ENCODE results near the gene LRRC14B.

LRRC14B gene

GRCh38 chr5:191036-191948 is at the start of gene LRRC14B:
TSS of gene LRRC14B (plus strand) at chr5:191495. CDS start at chr5:191539, 44 bp downstream.
- DNase-seq (ENCODE audit: low spot score): no peak

- DNase-seq (ENCODE audit: low spot score): no peak
Observed at GRCh38 chr5:141761-142160, 49.5 kb upstream of the LRRC14B start.

DNA sequence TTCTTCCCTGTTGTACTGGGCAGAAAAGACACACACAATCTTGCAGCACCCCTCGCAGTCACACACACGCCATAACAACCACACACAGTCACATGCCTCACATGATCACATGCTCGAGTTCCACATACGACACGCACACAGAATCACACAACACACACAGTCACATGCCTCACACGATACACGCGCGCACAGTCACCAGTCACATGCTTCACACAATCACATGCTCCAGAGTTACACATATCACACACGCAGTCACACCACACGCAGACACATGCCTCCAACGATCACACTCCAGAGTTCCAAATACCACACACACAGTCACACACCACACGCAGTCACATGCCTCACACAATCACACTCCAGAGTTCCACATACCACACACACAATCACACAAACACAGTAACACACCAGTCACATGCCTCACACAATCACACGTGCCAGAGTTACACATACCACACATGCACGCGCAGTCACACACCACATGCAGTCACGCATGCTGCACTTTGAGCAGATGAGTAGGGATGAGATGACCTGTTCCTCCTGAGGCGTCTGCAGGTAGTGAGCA is 49.0 kb upstream of the LRRC14B start:
- DNase-seq (ENCODE audit: low spot score): no peak

GRCh38 chr5:143041-143440 is 48.3 kb upstream of the LRRC14B start:
- DNase-seq (ENCODE audit: low spot score): no peak

DNA sequence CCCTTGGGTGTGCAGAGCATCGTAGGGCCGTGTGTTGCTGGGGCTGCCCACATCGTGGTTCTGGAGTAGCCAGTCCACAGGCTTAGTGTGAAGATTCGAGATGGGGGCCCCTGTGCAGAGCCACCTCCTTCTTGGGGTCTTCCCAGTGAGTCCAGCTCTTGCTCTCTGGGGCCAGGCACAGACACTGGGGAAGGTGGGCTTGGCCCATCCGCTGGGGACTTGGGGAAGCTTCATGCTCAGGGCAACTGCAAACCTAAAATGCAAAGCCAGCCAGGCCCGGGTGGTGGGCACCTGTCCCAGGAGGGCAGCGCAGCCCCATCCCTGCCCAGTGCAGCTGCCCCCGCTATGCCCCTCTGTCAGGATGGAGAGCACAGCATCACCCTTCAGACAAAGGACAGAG is 46.4 kb upstream of the LRRC14B start:
- no peak for DNase-seq (ENCODE audit: low spot score)

- DNase-seq (ENCODE audit: low spot score): no peak
Observed at GRCh38 chr5:145585-146323, 45.5 kb upstream of the LRRC14B start.

- no peak for DNase-seq (ENCODE audit: low spot score)
Observed at GRCh38 chr5:147751-148150, 43.5 kb upstream of the LRRC14B start.

- no peak for DNase-seq (ENCODE audit: low spot score)
Observed at GRCh38 chr5:149745-150485, 41.4 kb upstream of the LRRC14B start.

GRCh38 chr5:150746-151145 is 40.5 kb upstream of the LRRC14B start:
- no peak for DNase-seq (ENCODE audit: low spot score)

- no peak for DNase-seq (ENCODE audit: low spot score)
Observed at GRCh38 chr5:152077-152476, 39.2 kb upstream of the LRRC14B start.

GRCh38 chr5:153256-153655 is 38.0 kb upstream of the LRRC14B start:
- DNase-seq (ENCODE audit: low spot score): no peak

DNA sequence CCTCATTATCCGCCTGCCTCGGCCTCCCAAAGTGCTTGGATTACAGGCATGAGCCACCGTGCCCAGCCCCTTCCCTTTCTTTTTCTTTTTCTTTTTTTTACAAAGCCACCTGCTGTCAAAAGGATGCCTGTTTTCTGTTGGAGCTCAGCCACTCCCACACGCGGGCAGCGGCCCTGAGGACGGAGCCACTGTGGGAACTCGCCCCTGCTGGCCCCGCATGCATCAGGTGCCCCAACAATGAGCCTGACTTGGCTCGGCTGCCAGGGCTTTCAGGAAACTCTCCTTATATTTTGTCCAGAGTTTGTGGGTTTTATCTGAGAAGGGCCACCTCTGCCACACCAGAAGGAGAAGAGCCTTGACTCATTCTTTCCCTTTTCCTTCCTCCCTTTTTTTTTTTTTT is 37.1 kb upstream of the LRRC14B start:
- no peak for DNase-seq (ENCODE audit: low spot score)

DNA sequence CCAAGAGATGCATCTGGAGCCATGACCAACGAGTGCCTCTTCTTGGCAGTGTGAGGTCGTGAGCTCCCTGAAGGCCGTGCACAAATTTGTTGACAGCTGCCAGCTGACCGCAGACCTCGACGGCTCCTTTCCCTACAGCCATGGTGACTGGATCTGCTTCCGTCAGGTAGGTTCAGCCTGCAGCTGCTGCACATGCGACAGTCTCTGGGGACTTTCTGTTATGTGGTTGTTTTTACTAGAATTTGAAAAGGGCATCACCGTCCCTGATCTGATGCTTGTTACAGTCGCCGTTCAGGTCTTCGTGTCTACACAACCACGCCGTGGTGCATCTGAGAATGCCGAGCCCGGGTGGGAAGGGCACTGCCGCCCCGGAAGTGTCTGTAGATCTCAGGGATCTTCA is 36.5 kb upstream of the LRRC14B start:
- DNase-seq (ENCODE audit: low spot score): no peak

DNA sequence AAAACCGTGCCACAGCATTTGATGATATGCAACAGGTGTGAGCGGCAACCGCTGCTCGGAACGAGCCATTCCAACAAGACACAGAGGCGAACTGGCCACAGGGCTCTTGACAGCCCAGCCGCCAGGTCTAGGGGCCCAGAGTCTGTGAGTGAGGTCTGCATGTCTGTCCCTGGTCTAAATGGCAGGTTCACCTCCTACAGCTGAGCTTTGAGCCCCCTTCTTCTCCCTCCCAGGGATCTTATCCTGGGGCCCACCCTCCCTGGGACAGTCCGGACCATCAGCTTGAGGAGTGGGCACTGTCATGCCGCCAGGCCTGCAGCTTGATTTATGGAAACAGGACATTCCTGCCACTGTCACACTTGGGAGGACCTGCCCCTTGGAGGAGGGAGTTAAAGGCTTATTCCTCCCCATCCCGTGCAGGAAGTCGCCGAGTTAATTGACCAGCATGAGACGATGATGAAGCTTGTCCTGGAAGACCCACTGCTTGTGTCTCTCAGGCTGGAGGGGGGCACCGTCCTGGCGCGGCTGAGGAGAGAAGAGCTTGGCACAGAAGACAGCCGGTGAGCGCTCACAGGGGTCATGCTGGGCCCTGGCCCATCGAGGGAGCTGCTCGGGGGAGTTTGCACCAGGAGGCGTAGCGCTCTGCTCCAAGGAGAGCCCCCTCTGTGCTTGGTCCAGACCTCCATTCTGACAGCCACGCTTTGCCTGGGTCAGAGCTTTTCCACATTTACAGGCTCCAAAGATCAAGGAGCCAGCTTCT is 35.5 kb upstream of the LRRC14B start:
- no peak for DNase-seq (ENCODE audit: low spot score)

DNA sequence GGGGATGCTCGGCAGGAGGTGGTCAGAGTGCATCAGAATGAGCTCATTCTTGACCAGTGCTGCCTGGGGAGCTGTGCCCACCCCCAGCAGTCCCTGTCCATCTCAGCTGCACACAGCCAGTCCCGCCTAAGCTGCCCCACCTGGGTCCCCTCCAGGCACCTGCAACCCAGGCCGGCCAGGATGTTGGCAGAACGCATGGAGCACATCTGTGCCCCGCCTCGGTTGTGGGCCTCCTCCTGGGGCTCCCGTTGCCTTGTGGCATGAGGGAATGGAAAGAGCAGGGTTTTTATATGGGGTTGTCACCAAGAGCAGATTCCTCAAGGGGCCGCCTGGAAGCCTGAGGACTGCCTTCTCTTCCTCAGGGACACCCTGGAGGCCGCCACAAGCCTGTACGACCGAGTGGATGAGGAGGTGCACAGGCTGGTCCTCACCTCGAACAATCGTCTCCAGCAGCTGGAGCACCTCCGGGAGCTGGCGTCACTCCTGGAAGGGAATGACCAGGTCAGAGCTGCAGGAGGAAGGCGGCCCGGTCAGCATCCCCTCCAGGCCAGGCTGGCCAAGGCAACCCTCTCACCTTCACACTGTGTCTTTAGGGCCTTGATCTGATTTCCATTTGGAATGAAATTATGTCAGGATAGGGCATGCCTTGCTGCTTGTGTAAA is 34.8 kb upstream of the LRRC14B start:
- DNase-seq (ENCODE audit: low spot score): no peak

DNA sequence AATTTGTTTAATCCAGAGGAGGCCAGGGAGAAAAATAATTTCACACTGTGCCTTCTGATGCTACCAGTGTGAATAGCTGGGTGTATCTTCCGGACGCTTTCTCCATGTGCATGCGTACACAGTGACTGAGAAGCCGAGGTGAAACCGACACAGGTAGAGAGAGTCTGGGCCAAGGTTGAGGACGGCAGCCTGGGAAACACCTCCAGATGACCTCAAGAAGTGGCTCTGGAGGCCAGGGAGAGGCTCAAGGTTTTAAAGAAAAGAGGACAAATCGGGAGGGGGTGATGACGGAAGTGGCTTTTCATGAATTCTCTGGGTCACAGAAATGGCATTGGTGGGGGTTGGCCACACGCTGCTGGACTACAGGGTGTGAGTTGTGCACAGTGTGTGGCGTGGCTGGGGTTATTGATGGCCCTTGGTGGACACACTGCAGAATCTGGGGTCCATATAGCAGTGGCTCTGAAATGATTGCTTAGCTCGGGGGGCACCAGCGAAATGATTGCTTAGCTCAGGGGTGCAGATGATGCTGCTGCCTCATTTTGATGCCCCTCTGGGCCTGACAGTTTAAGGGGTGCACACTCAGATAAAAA is 34.1 kb upstream of the LRRC14B start:
- DNase-seq (ENCODE audit: low spot score): no peak

GRCh38 chr5:157801-158200 is 33.5 kb upstream of the LRRC14B start:
- DNase-seq (ENCODE audit: low spot score): no peak

- no peak for DNase-seq (ENCODE audit: low spot score)
Observed at GRCh38 chr5:158807-159447, 32.4 kb upstream of the LRRC14B start.

DNA sequence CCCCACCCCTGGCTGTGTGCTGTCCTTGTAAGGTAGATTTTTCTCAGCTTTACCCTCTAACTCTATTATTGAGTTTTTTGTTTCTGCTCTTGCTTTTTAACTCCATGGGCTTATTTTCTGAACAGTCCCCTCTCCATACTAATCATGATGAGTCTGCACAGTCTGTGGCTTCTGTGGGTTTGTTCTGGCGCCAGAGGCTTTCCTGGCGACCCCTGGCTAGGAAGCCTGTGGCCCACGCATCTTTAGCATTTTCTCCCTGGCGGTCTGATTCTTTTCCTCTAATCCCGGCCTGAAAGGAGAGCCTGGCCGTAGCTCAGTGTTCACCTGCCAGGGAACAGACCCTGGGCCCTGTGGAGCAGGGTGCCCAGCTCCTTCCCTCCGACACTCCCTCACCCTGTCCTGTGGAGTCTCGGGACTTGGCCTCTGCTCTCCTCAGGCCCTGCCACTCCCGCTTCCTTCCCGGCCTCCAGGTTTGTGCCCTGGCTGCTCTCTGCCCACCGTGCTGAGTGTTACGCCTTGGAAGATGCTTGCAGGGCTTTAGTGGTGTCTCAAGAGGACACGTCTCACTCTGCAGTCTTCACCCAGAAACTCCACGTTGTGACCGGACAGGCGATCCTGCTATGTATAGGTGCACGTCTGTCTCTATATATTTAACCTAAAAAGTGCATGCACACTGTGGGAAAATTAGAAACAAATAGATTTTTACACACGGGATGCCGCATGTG is 31.7 kb upstream of the LRRC14B start:
- DNase-seq (ENCODE audit: low spot score): no peak

DNA sequence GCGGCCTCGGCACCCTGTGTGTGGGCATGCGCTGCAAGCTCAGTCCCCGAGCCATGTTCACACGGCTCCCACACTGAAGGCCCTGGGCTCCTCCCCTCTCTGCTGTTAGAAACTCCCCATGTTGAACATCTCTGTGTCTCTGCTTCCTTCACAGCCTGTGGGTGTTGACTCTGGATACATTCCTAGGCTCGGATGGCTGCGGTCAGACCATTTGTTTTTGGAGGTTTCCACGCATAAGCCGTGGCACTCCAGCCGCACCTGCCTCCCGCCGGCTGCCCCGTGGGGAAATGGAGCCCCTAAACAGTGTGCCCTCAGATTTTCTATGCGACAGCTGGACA is 31.2 kb upstream of the LRRC14B start:
- no peak for DNase-seq (ENCODE audit: low spot score)
